ENCODE results near the gene AQP6. TPM values are rescaled to one million over a fixed set of nuclear protein-coding genes. Genes with fewer than 3 reads are reported as not detected.

AQP6 gene
- total and polyA plus RNA-seq, 2 donors (not counting 1 experiment from before 2014, with no cell fraction given), result 0.17 TPM; not detected in 1

- Histone ChIP-seq H2AFZ (ENCODE audit: low read length) (no peak overlapping the region), H3K4me1 (ENCODE audit: control insufficient read depth, extremely low read depth, insufficient read depth, low read length) (peaks cover 2% of the 10 kb centered on the region), H3K4me3 (replicated peaks in 1 of 4; ENCODE audit: control extremely low read depth in 1 of 4, insufficient read depth in 1 of 4, low read depth in 3 of 4, low read length in 4 of 4) (no peak overlapping the region), H3K9ac (ENCODE audit: insufficient read depth, low read length) (no peak overlapping the region), H3K36me3 (ENCODE audit: control insufficient read depth, insufficient read depth, low read length) (no peaks in the 10 kb centered on the region), H3K9me3 (ENCODE audit: control insufficient read depth, insufficient read depth, low read depth, low read length) (no peaks in the 10 kb centered on the region), H3K27me3 (ENCODE audit: control insufficient read depth, insufficient read depth, low read length) (peaks cover 57% of the 10 kb centered on the region), H3K27ac (ENCODE audit: insufficient read depth, low read length) (no peak overlapping the region), H3K4me2 (ENCODE audit: extremely low read depth, insufficient read depth, low read length) (no peak overlapping the region), H4K20me1 (ENCODE audit: control insufficient read depth, extremely low read depth, insufficient read depth, low read length) (no peaks in the 10 kb centered on the region), H3K79me2 (ENCODE audit: control insufficient read depth, insufficient read depth, low read length) (no peaks in the 10 kb centered on the region)
- TF ChIP-seq CTCF (conservative IDR thresholded peaks at IDR 0.05 in 1 of 2, IDR thresholded peaks at IDR 0.05 in 1 of 2; ENCODE audit: low read depth in 1 of 2, low read length in 2 of 2), result no peak
- DNase-seq (ENCODE audit: low read depth in 2 of 2), result peak in 1 of 2 donors; percentile 18
These were observed 9.6 kb upstream of the AQP6 start for GRCh38 chr12:49962861-49963765.

GRCh38 chr12:49963976-49964815, 8.6 kb upstream of the AQP6 start:
- Histone ChIP-seq H3K36me3 (ENCODE audit: control insufficient read depth, insufficient read depth, low read length) (no peaks in the 10 kb centered on the region), H3K4me3 (replicated peaks in 1 of 4; ENCODE audit: control extremely low read depth in 1 of 4, insufficient read depth in 1 of 4, low read depth in 3 of 4, low read length in 4 of 4) (no peak overlapping the region), H3K27ac (ENCODE audit: insufficient read depth, low read length) (no peak overlapping the region), H3K27me3 (ENCODE audit: control insufficient read depth, insufficient read depth, low read length) (peaks cover 56% of the 10 kb centered on the region), H3K79me2 (ENCODE audit: control insufficient read depth, insufficient read depth, low read length) (no peaks in the 10 kb centered on the region), H4K20me1 (ENCODE audit: control insufficient read depth, extremely low read depth, insufficient read depth, low read length) (no peaks in the 10 kb centered on the region), H3K9me3 (ENCODE audit: control insufficient read depth, insufficient read depth, low read depth, low read length) (no peaks in the 10 kb centered on the region), H3K9ac (ENCODE audit: insufficient read depth, low read length) (no peak overlapping the region), H2AFZ (ENCODE audit: low read length) (no peak overlapping the region), H3K4me2 (ENCODE audit: extremely low read depth, insufficient read depth, low read length) (no peak overlapping the region), H3K4me1 (ENCODE audit: control insufficient read depth, extremely low read depth, insufficient read depth, low read length) (peaks cover 2% of the 10 kb centered on the region)
- DNase-seq (ENCODE audit: low read depth in 2 of 2), result no peak
- TF ChIP-seq EZH2 (IDR thresholded peaks at IDR 0.05; ENCODE audit: low read length, missing control alignments), result no peak
- no peak for TF ChIP-seq CTCF (conservative IDR thresholded peaks at IDR 0.05 in 1 of 2, IDR thresholded peaks at IDR 0.05 in 1 of 2; ENCODE audit: low read depth in 1 of 2, low read length in 2 of 2)

Measured in fibroblast of lung (primary cell).